ENCODE measurements around the gene DOK1.

The DOK1 gene

DNA sequence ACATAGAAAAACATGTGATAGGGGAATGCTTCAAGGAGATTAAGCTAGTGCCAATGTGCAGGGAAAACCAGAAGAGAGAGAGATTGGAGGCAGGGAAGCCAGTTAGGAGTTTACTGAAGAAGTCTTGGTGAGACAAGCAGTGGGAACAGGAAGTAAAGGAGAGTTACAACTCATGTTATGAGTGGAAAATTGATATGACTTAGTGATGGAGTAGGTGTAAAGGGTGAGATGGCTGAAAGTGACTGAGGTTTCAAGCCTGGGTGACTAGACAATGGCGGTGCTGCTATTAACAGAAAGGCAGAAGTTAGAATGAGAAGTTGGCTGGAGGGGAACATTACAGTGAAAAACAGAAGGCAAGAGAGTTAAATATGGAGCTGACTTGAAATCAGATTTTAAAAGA lies 16.5 kb downstream of the DOK1 start:
- peak; percentile 68 to 73 for ATAC-seq

GRCh38 chr2:74572178-74572925 lies 17.8 kb downstream of the DOK1 start:
- no peak for ATAC-seq

- peak; percentile 44 to 55 for ATAC-seq
These were observed 19.4 kb downstream of the DOK1 start for GRCh38 chr2:74573747-74574562.

DNA sequence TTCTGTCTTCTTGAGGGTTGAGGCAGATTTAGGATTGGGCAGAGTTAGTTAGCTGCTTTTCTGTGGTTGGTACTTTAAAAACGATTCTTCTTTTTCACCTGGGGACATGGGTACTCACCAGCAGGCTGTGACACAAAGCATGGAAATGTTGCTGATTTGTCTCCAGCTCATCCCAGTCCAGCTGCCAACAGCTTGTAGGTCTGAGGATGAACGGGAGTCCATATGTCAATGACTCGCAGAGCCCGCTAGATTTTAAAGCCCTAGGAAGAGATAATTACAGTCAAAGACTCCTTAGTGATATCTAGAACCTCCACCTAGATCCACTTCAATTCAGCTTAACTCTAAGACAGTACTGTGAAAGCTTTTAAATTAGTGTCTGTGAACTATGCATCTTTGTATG lies 20.8 kb downstream of the DOK1 start:
- ATAC-seq: no peak

DNA sequence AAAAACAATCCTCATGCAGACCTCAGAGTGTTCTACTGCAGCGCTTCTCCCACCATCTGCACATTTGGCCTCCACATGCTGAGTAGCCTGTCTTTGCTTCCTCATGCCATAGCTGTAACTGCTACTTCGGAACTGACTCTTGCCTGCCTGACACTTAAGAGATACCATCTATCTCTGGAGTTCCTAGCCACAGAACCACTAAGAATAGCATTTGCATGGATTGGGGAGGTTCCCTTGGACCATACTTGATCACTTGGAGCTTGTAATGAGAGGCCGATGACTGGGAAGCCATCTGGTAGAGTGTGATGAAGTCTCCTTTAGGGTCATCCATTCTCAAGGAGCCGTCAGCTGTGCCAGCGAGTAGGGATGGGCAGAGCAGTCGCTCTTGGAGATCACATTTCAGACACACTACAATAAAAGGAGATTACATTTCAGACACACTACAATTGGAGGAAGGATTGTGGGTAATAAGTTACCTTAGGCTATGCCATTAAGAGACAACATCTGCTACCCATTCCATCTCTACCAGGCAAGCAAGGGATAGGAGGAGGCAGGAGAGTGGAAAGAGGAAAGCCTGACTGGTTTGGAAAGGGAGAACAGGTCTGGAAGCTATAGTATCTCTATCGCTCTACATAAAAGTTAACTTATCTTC lies 21.8 kb downstream of the DOK1 start:
- ATAC-seq: no peak

DNA sequence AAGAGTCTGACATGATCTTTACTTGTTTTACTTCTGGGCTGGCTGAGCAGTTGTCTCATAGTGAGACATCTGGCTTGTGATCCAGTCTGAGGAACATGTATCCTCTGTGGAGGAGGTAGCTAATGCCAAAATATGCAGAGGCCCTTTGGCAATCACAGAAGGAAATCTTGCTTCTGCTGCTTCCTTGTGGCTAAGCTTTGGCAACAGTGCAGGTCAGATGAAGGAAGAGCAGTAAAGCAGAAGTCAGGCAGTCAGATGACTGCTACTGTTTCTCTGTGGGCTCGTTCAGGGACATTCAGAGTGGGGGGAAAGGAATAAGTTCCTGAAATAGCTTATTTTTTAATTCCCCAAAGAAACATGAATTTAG lies 22.3 kb downstream of the DOK1 start:
- no peak for ATAC-seq

DNA sequence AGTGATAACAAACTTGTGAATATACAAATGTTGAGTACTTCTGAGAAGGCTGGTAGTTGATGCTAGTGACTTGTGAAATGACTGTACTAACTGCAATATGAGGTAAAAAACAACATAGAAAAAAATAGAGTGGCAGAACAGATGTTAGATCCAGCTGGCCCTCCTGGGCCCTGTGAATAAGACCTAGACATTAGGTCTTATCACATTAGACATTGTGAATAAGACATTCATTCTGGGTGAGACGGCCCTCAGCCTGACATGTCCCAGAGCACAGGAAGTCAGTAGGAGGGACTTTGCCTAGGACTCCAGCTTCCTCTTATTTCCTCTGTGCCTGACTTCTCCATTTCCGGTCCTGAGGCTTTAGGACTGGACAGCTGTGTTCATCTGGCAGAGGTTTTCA lies 22.9 kb downstream of the DOK1 start:
- peak; percentile 66 to 73 for ATAC-seq

DNA sequence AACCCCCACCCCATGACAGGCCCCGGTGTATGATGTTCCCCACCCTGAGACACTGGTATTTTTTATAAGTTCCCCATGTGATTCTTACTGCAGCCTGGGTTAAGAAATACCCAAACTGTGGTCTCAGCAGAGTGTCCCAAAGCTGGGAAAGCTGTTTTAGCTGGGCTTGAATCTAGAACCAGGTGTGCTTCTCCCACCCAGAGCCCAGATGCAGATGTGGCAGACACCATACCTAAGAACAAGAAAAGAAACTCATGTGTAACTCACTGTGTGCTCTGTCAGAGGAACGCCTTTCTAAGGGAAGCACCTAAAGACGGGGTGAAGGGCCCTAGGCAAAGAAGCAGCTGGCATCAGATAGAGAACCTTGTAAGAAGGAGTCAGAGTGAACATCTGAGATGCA lies 23.9 kb downstream of the DOK1 start:
- ATAC-seq: peak in 1 of 2 donors; percentile 46

GRCh38 chr2:74581463-74581862 lies 26.9 kb downstream of the DOK1 start:
- no peak for ATAC-seq

- ATAC-seq: no peak
These were observed 27.7 kb downstream of the DOK1 start for GRCh38 chr2:74582184-74582583.

DNA sequence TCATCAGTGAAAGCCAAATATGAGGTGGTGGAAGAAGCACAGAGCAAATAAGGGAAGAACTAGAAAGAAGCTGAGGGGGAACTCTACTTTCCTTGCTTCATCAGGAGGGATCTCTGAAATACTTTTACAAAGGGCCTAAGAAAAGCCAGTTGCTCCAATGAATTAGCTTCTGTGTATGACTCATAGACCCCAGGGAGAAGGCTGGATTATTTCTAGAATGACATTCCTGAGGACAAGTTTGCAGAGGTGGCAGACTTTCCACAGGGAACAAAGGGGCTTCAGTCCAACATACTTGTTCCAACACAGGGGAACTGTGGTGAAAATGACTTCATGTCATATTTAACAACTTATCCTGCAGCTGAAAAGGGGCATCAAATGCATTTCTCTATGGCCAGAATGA lies 29.0 kb downstream of the DOK1 start:
- no peak for ATAC-seq

DNA sequence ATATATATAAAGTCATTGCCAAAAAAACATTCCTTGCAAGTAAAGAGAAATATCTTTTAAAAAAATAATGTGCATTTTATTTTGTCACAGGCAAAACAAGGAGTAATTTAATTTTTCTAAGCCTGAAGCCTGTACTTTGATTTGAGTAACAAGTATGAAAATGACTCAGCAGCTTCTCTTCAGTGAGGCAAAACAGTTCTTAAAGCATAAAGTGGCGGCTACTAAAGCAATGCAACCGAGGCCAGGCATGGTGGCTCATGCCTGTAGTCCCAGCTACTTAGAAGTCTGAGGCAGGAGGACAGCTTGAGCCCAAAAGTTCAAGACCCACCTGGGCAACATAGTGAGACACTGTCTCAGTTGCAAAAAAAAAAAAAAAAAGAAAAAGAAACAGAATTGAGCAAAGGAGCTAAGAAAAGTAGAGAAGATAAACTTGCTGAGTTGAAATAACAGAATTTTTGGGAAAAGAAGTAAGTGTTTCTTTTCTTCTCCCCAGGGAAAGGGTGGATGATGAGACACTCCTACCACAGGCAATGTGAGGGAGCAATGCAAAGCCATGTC lies 29.6 kb downstream of the DOK1 start:
- ATAC-seq: peak; percentile 66 to 74

DNA sequence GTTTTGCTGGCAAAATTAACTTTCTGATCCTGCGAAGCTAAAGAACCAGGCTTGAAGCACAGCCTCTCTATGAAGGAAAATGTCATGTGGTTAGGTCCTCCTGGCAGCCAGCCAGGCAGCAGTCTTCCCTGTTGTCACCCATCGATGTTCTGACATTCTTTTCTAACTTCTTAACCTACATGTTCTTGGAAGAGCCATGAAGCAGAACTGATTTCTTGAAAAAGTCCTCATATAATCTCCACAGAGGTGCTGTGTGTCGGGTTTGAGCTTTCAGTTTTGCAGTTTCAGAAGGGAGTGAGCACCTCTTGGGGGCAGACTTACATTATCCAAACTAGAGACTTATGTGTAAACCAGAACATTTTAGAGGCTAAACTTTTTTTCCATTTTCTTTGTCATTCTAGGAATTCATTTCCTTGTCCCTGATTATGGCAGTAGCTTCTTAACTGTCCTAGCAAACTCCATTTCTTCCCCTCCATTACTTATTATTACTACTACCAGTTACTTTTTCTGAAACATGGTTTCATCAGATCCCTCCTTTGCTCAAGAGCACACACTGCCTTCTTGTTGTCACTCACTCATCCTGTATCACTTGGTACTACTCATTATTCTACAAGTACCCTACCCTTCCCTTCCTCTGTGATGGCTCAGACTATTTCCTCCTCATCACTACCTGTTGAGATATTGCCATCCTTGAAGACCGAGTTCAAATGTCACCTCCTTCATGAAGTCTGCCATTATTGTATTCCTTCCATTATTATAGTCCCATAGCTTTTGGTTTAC lies 31.1 kb downstream of the DOK1 start:
- peak; percentile 49 to 66 for ATAC-seq

GRCh38 chr2:74587664-74588277 lies 33.3 kb downstream of the DOK1 start:
- peak; percentile 49 to 58 for ATAC-seq

DNA sequence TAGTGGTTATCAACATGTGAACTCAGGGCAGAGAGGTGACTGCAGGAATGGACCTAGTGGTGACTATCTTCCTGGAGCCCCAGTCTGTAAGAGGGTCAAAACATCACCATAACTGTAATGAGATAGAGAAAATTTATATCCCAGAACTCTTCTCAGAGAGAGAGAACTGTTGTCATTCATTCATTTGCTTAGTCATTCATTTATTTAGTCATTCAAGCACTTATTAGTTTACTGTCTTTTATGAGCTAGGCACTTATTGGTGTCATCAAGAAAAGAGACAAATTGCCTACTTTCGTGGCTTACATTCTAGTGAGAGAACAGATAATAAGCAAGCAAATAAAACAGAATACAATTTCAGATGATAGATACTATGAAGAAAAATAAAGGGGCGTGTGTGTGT lies 34.1 kb downstream of the DOK1 start:
- ATAC-seq: no peak

GRCh38 chr2:74593826-74594772 lies 39.6 kb downstream of the DOK1 start:
- no peak for ATAC-seq

- no peak for ATAC-seq
These were observed 42.1 kb downstream of the DOK1 start for GRCh38 chr2:74596584-74596983.

DNA sequence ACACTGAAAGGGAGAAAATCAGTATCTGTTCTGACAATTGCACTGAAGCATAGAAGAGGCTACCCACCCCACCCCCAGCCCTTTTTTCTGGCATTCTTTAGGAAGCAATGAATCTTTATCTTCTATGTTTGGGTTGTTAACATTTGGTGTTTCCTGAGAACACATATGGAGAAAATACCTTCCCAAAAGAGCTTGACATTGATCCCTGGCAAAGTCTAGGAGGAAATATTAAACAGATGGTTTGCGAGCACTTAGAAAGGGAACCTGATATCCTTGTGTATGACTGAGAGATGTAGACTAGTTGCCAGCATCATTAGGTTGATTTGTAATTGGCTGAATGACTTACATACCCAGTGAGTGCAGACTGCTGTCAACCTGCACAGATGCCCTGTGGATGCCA lies 42.9 kb downstream of the DOK1 start:
- no peak for ATAC-seq

DNA sequence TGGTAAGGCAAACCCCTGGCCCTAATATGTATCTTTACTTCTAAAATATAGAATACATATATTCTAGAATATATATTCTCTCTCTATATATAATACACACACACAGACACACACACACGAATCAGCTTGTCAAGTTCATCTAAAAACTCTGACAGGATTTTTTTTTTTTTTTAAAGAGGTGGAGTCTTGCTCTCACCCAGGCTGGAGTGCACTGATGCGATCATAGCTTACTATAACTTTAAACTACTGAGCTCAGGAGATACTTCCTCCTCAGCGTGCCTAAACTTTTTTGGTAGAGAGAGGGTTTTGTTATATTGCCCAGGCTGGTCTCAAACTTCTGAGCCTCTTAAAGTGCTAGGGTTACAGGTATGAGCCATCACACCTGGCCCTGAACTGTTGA lies 45.2 kb downstream of the DOK1 start:
- ATAC-seq: no peak

DNA sequence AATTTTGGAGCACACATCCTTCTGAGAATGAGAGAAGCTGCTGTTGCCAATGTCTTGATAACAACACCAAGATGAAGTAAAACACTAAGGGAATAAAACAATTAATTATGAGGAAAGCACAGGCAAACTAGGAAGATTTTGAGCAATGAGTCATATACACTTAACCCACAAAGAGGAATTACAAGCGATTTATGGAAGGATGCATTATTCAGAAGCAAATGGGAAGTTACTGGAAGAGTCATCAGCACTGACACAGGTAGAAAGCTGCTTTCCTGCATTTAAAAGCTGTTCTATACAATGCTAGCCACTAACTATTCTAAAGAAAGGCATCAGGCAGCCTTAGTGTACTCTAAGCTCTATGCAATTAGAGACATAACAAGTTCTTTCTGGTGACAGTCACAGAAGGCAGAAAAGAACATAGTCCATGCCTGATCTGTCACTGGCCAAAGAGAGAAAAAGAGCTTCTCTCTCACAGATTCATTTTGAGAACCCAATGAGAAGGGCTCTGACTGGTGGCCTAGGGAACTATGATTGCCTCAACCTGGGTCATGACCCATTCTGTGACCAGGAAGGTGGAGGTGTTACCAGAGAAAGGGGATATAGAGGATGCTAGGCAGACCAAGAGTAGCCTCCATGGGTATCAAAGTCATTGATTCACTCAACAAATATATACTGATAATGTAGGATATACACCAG lies 48.2 kb downstream of the DOK1 start:
- ATAC-seq: peak in 1 of 2 donors; percentile 31
